H9 (cell line): ENCODE results near the gene LMO4. TPM values are rescaled to one million over a fixed set of nuclear protein-coding genes. Genes with fewer than 3 reads are reported as not detected.

Experiments
- DNase-seq: peaks from one replicate; pipeline ENCODE4 v3.0.0-alpha.2; 2017
- H2AFZ ChIP-seq: one replicate; pipeline ENCODE4 v1.6.1; 2013; ENCODE audit warnings: mild to moderate bottlenecking, low read length, control low read depth, moderate library complexity
- H2AK5ac ChIP-seq: 2 replicates; pipeline ENCODE4 v1.6.1; 2013; ENCODE audit warnings: low read length, control low read depth, mixed read lengths; ENCODE audit not compliant: insufficient read length
- H2BK120ac ChIP-seq: one replicate; pipeline ENCODE4 v1.6.1; 2013; ENCODE audit warnings: low read depth, mild to moderate bottlenecking, low read length, control low read depth, inconsistent platforms; ENCODE audit not compliant: poor library complexity, severe bottlenecking
- H2BK12ac ChIP-seq: 2 replicates; pipeline ENCODE4 v1.6.1; 2013; ENCODE audit warnings: low read length, control low read depth, mixed read lengths, low read depth; ENCODE audit not compliant: insufficient read length
- H2BK15ac ChIP-seq: 2 replicates; pipeline ENCODE4 v1.6.1; 2013; ENCODE audit warnings: low read depth, low read length, control low read depth
- H2BK20ac ChIP-seq: one replicate; pipeline ENCODE4 v1.6.1; 2013; ENCODE audit warnings: low read depth, mild to moderate bottlenecking, low read length, control low read depth, inconsistent platforms; ENCODE audit not compliant: poor library complexity, severe bottlenecking
- H2BK5ac ChIP-seq: 2 replicates; pipeline ENCODE4 v1.6.1; 2013; ENCODE audit warnings: low read length, control low read depth, mixed read lengths; ENCODE audit not compliant: insufficient read length
- H3K14ac ChIP-seq: 2 replicates; pipeline ENCODE4 v1.6.1; 2013; ENCODE audit warnings: low read length, control low read depth; ENCODE audit not compliant: insufficient read depth
- H3K18ac ChIP-seq: 2 replicates; pipeline ENCODE4 v1.6.1; 2013; ENCODE audit warnings: low read depth, mild to moderate bottlenecking, mixed read lengths, low read length, control low read depth; ENCODE audit not compliant: insufficient read length
- H3K23ac ChIP-seq: 2 replicates; pipeline ENCODE4 v1.6.1; 2013; ENCODE audit warnings: low read length, control low read depth, mixed read lengths, low read depth; ENCODE audit not compliant: insufficient read length
- H3K23me2 ChIP-seq: 2 replicates; pipeline ENCODE4 v1.6.1; 2013; ENCODE audit warnings: low read depth, mild to moderate bottlenecking, mixed read lengths, low read length, control low read depth; ENCODE audit not compliant: insufficient read length, poor library complexity, severe bottlenecking
- H3K27ac ChIP-seq: 2 replicates; pipeline ENCODE4 v1.5.1; 2013; ENCODE audit warnings: low read length, control low read depth, mixed read lengths, low read depth; ENCODE audit not compliant: insufficient read length
- H3K27me3 ChIP-seq: 2 replicates; pipeline ENCODE4 v1.6.1; 2013; ENCODE audit warnings: low read length, control low read depth, inconsistent platforms; ENCODE audit not compliant: insufficient read depth
- H3K4ac ChIP-seq: 2 replicates; pipeline ENCODE4 v1.6.1; 2013; ENCODE audit warnings: low read depth, mild to moderate bottlenecking, control low read depth, inconsistent platforms, low read length, moderate library complexity
- H3K4me1 ChIP-seq: 2 replicates; pipeline ENCODE4 v1.6.1; 2013; ENCODE audit warnings: low read length, control low read depth, inconsistent platforms; ENCODE audit not compliant: insufficient read depth
- H3K4me2 ChIP-seq: 2 replicates; pipeline ENCODE4 v1.6.1; 2013; ENCODE audit warnings: low read length, control low read depth, mixed read lengths; ENCODE audit not compliant: insufficient read length, insufficient read depth
- H3K56ac ChIP-seq: 2 replicates; pipeline ENCODE4 v1.6.1; 2013; ENCODE audit warnings: low read depth, mild to moderate bottlenecking, mixed read lengths, low read length, control low read depth; ENCODE audit not compliant: insufficient read length
- H3K79me1 ChIP-seq: 2 replicates; pipeline ENCODE4 v1.6.1; 2013; ENCODE audit warnings: low read depth, mild to moderate bottlenecking, moderate library complexity, low read length, control low read depth, inconsistent platforms; ENCODE audit not compliant: insufficient read depth, poor library complexity, severe bottlenecking
- H3K79me2 ChIP-seq: 2 replicates; pipeline ENCODE4 v1.6.1; 2013; ENCODE audit warnings: low read length, control low read depth, inconsistent platforms; ENCODE audit not compliant: insufficient read depth
- H3K9ac ChIP-seq: 2 replicates; pipeline ENCODE4 v1.6.1; 2013; ENCODE audit warnings: low read length, control low read depth, mixed read lengths; ENCODE audit not compliant: insufficient read length; ENCODE audit errors: extremely low read depth
- H3K9me3 ChIP-seq: one replicate; pipeline ENCODE4 v1.6.1; 2013; ENCODE audit warnings: low read depth, low read length, inconsistent platforms; ENCODE audit not compliant: control insufficient read depth
- H3T11ph ChIP-seq: one replicate; pipeline ENCODE4 v1.6.1; 2013; ENCODE audit warnings: mild to moderate bottlenecking, low read length, control low read depth, inconsistent platforms
- H4K20me1 ChIP-seq: one replicate; pipeline ENCODE4 v1.6.1; 2013; ENCODE audit not compliant: control insufficient read depth, insufficient read length, insufficient read depth
- H4K5ac ChIP-seq: 2 replicates; pipeline ENCODE4 v1.6.1; 2013; ENCODE audit warnings: low read depth, mild to moderate bottlenecking, mixed read lengths, low read length, control low read depth; ENCODE audit not compliant: insufficient read length
- H4K8ac ChIP-seq: replicated peaks from 2 replicates; pipeline ENCODE4 v1.6.1; 2013; ENCODE audit warnings: low read length, control low read depth, mixed read lengths, low read depth; ENCODE audit not compliant: insufficient read length
- H4K91ac ChIP-seq: 2 replicates; pipeline ENCODE4 v1.6.1; 2013; ENCODE audit warnings: low read depth, mild to moderate bottlenecking, moderate library complexity, mixed read lengths, low read length, control low read depth; ENCODE audit not compliant: insufficient read length
- H3K27ac Mint-ChIP-seq, 3 experiments: 2 replicates in 2 of 3; 3 replicates in 1 of 3; pipeline ENCODE4 v1.8.0; 2020 to 2021; ENCODE audit warnings: mixed read lengths in 3 of 3, mild to moderate bottlenecking in 1 of 3, moderate library complexity in 1 of 3
- H3K27me3 Mint-ChIP-seq: 2 replicates; pipeline ENCODE4 v1.8.0; 2021; ENCODE audit warnings: low read depth, mild to moderate bottlenecking, moderate library complexity, mixed read lengths
- H3K36me3 Mint-ChIP-seq, 3 experiments: 2 replicates in 2 of 3; 3 replicates in 1 of 3; pipeline ENCODE4 v1.8.0; 2020 to 2021; ENCODE audit warnings: low read depth in 3 of 3, mixed read lengths in 3 of 3; ENCODE audit not compliant: insufficient read depth in 1 of 3
- H3K4me1 Mint-ChIP-seq, 2 experiments: 2 replicates each; pipeline ENCODE4 v1.8.0; 2020; ENCODE audit warnings: mixed read lengths in 2 of 2
- H3K4me3 Mint-ChIP-seq, 2 experiments: 2 replicates in 1 of 2; 3 replicates in 1 of 2; pipeline ENCODE4 v1.8.0; 2020 to 2021; ENCODE audit warnings: mild to moderate bottlenecking in 2 of 2, mixed read lengths in 2 of 2, moderate library complexity in 1 of 2
- H3K9me3 Mint-ChIP-seq, 2 experiments: 2 replicates in 1 of 2; 3 replicates in 1 of 2; pipeline ENCODE4 v1.8.0; 2020; ENCODE audit warnings: mild to moderate bottlenecking in 2 of 2, mixed read lengths in 2 of 2, moderate library complexity in 1 of 2
- CTCF ChIP-seq: fragments of 200-600 bp; sonication (generic); conservative IDR thresholded peaks from 3 replicates; pipeline ENCODE4 v1.8.0; 2021; ENCODE audit warnings: antibody characterized with exemption, mild to moderate bottlenecking
- WGBS: extraction: QIAGEN DNeasy Blood & Tissue Kit; methylation state at CpG from one replicate; pipeline ENCODE4 v1.1.7; 2013; ENCODE audit warnings: missing lambda C conversion rate, low lambda C conversion rate, mixed read lengths; ENCODE audit not compliant: insufficient read length; ENCODE audit errors: extremely low coverage; 5-methylcytosine and 5-hydroxymethylcytosine counted together
- total RNA-seq: library from RNA; stranded (reverse); gene quantifications from 2 replicates; pipeline ENCODE4 v1.2.1, GENCODE V29; 2021

Gene LMO4
- total RNA-seq, 1 experiment from 2014 or later = 64.9 TPM

GRCh38 chr1:87325982-87326738 lies 2.5 kb upstream of the LMO4 start:
- DNase-seq = peak; percentile 40

More at GRCh38 chr1:87325982-87326738, 2.5 kb upstream of the LMO4 start:
- Histone ChIP-seq H2BK15ac (no peak overlapping the region), H2BK5ac (no peak overlapping the region), H2BK120ac (no peak overlapping the region), H2AK5ac (no peak overlapping the region), H3K23me2 (peaks cover 12% of the 10 kb centered on the region), H3K4ac (no peak overlapping the region), H3K79me2 (peaks cover 3% of the 10 kb centered on the region; the same call in 1 of the 2 replicates), H3K4me1 (0 out of 2 replicates have a peak, but pooled peaks cover 2% of the 10 kb centered on the region), H3K56ac (no peak overlapping the region), H3K27me3 (no peaks in the 10 kb centered on the region), H2BK12ac (no peak overlapping the region), H4K20me1 (no peaks in the 10 kb centered on the region), H3K9ac (no peak overlapping the region), H4K8ac (no peak overlapping the region), H3K4me2 (no peak overlapping the region), H3K14ac (no peak overlapping the region), H2BK20ac (no peak overlapping the region), H3K23ac (no peak overlapping the region), H4K91ac (no peak overlapping the region), H3K79me1 (no peaks in the 10 kb centered on the region), H2AFZ (no peak overlapping the region), H3K18ac (no peak overlapping the region), H3K9me3 (no peaks in the 10 kb centered on the region), H3K27ac (no peak overlapping the region), H3T11ph (no peak overlapping the region), H4K5ac (no peak overlapping the region)
- Mint-ChIP-seq H3K27ac (no peak overlapping the region), H3K4me3 (no peak overlapping the region), H3K36me3 (no peaks in the 10 kb centered on the region), H3K4me1 (peaks cover 10 to 13% of the 10 kb centered on the region in 2 experiments), H3K9me3 (no peaks in the 10 kb centered on the region), H3K27me3 (no peaks in the 10 kb centered on the region)
- peak; percentile 84 for TF ChIP-seq CTCF
- WGBS = no CpG with 5 or more reads among the region's 10 CpGs
